ENCODE results near the gene LGALS4. TPM values are rescaled to one million over a fixed set of nuclear protein-coding genes. Genes with fewer than 3 reads are reported as not detected.
"Not testable (repeated sequence)": the region's sequence is repeated elsewhere in the genome, so short reads cannot be mapped to it uniquely, and the experiment has no call there.

The LGALS4 gene
- total and polyA plus RNA-seq, 9 donors, result 0.57 to 7.4 (median 1.4) TPM

DNA sequence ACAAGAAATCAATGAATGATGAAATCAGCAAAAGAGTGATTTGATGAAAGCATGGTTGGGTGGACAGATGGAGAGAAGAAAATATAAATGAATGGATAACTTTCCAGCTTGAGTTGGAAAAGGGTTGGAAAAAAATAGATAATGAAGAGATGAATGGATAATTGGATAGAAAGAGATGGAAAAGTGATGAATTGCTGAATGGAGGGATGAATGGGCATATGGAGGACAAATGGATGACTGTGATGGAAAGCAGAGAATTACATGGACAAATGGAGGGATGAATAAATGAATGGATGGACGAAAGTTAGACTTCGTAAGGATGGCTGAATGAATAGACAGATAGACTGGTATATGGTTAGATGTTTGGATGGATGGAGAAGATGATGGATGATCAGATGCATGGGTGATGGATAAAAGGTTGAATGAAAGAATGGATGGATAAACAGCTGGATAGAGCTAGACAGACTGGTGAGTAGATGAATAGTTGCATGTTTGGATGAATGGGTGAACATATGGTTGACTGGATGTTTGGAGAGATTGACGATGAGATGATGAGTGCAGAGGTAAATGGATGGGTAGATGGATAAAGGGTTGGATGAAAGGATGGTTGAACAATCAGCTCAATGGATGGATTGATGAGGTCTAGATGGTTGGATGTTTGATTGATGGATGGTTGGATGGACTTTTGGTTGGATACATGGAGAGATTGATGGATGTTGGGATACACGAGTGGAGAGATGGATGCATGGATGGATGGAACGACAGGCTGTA, 12.0 kb downstream of the LGALS4 start:
- H3K27ac ChIP-seq, result no peak overlapping the region
- no peaks in the 10 kb centered on the region for H3K9me3 ChIP-seq
- no peak for DNase-seq
- H3K36me3 ChIP-seq, result no peaks in the 10 kb centered on the region
- intact Hi-C loops (cut with DNase I), result no loop called here
- no peaks in the 10 kb centered on the region for H3K27me3 ChIP-seq
- TF ChIP-seq EP300 (IDR thresholded peaks at IDR 0.05) (no peak), POLR2A (IDR thresholded peaks at IDR 0.05) (no peak)
- TF ChIP-seq, protein P1, sequence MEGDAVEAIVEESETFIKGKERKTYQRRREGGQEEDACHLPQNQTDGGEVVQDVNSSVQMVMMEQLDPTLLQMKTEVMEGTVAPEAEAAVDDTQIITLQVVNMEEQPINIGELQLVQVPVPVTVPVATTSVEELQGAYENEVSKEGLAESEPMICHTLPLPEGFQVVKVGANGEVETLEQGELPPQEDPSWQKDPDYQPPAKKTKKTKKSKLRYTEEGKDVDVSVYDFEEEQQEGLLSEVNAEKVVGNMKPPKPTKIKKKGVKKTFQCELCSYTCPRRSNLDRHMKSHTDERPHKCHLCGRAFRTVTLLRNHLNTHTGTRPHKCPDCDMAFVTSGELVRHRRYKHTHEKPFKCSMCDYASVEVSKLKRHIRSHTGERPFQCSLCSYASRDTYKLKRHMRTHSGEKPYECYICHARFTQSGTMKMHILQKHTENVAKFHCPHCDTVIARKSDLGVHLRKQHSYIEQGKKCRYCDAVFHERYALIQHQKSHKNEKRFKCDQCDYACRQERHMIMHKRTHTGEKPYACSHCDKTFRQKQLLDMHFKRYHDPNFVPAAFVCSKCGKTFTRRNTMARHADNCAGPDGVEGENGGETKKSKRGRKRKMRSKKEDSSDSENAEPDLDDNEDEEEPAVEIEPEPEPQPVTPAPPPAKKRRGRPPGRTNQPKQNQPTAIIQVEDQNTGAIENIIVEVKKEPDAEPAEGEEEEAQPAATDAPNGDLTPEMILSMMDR (IDR thresholded peaks at IDR 0.05), result no peak
- H3K4me1 ChIP-seq (ENCODE audit: insufficient read depth), result no peaks in the 10 kb centered on the region
- 91 to 92% (median 92%) methylated on average over 5 of the region's 5 CpGs for WGBS, 3 donors
- no peak overlapping the region for H3K4me3 ChIP-seq

DNA sequence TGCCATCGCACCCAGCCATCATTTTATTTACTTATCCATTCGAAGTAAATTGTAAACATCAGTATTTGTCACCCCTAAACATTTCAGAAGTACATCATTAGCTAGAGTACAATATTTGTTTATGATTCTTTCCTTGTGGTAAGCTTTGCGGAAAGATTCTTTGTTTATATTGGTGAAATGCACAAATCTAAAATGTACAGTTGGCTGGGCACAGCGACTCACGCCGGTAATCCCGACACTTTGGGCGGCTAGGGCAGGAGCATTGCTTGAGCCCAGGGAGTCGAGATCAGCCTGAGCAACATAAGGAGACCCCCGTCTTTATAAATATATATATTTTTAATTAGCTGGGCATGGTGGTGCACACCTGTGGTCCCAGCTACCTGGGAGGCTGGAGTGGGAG, 13.6 kb downstream of the LGALS4 start:
- 87 to 90% (median 89%) methylated on average over 10 of the region's 10 CpGs for WGBS, 3 donors
- no peak for DNase-seq
- intact Hi-C loops (cut with DNase I), result no loop called here

DNA sequence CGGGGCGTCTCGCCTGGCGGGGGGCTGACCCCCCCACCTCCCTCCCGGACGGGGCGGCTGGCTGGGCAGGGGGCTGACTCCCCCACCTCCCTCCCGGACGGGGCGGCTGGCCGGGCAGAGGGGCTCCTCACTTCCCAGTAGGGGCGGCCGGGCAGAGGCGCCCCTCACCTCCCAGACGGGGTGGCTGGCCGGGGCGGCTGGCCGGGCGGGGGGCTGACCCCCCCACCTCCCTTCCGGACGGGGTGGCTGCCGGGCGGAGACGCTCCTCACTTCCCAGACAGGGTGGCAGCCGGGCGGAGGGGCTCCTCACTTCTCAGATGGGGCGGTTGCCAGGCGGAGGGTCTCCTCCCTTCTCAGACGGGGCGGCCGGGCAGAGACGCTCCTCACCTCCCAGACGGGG, 15.0 kb downstream of the LGALS4 start:
- H3K4me1 ChIP-seq (ENCODE audit: insufficient read depth); H3K36me3 ChIP-seq; H3K27ac ChIP-seq; H3K4me3 ChIP-seq; H3K9me3 ChIP-seq; intact Hi-C loops (cut with DNase I); DNase-seq; H3K27me3 ChIP-seq: not testable (repeated sequence)
- 80 to 90% methylated on average over 2 to 22 of the region's 33 CpGs; no CpG with 5 or more reads in 1 of the 3 donors for WGBS, 3 donors

More for the DNA sequence above, 13.6 kb downstream of the LGALS4 start:
- TF ChIP-seq POLR2A (IDR thresholded peaks at IDR 0.05), result no peak
- TF ChIP-seq, protein P1 (IDR thresholded peaks at IDR 0.05), result no peak
- TF ChIP-seq EP300 (IDR thresholded peaks at IDR 0.05), result no peak
- H3K27me3 ChIP-seq, result no peaks in the 10 kb centered on the region
- no peak overlapping the region for H3K27ac ChIP-seq
- no peaks in the 10 kb centered on the region for H3K4me1 ChIP-seq (ENCODE audit: insufficient read depth)
- no peaks in the 10 kb centered on the region for H3K36me3 ChIP-seq
- no peak overlapping the region for H3K4me3 ChIP-seq
- no peaks in the 10 kb centered on the region for H3K9me3 ChIP-seq

DNA sequence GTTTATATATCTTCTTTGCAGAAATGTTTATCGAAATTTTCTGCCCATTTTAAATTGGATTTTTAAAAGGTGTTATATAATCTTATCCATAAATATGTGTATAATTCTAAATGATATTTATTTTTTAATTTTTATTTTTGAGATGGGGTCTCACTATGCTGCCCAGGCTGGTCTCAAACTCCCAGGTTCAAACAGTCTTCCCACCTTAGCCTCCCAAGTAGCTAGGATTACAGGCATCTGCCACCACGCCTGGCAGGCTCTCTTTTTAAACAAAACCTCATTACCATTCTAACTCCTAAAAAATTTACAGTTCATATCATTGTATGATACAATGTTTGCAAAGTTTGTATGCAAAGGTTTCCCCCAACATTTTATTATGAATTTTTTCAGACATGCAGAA, 16.6 kb downstream of the LGALS4 start:
- intact Hi-C loops (cut with DNase I), result no loop called here
- DNase-seq, result no peak
- WGBS, 3 donors, result 61 to 86% (median 64%) methylated on average over 2 of the region's 2 CpGs
- Histone ChIP-seq H3K36me3 (no peaks in the 10 kb centered on the region), H3K27ac (no peak overlapping the region), H3K9me3 (no peaks in the 10 kb centered on the region), H3K27me3 (no peaks in the 10 kb centered on the region), H3K4me1 (ENCODE audit: insufficient read depth) (no peaks in the 10 kb centered on the region), H3K4me3 (no peak overlapping the region)
- TF ChIP-seq, protein P1 (IDR thresholded peaks at IDR 0.05), result no peak
- TF ChIP-seq POLR2A (IDR thresholded peaks at IDR 0.05) (no peak), EP300 (IDR thresholded peaks at IDR 0.05) (no peak)

DNA sequence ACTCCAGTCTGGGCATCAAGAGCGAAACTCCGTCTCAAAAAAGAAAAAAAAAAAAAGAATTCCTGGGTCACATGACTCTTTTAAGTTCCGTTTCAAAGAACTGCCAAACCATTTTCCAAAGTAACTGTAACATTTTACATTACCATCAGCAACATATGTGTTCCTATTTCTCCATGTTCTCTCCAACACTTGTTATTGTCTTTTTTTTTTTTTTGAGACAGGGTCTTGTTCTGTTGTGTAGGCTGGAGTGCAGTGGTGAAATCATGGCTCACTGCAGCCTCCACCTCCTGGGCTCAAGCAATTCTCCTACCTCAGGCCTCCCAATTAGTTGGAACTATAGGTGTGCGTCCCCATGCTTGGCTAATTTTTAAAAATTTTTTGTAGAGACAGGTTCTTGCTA, 17.2 kb downstream of the LGALS4 start:
- Histone ChIP-seq H3K27ac (no peak overlapping the region), H3K4me1 (ENCODE audit: insufficient read depth) (no peaks in the 10 kb centered on the region), H3K27me3 (no peaks in the 10 kb centered on the region), H3K4me3 (no peak overlapping the region), H3K9me3 (no peaks in the 10 kb centered on the region), H3K36me3 (no peaks in the 10 kb centered on the region)
- WGBS, 3 donors, result 82 to 91% (median 89%) methylated on average over 4 of the region's 4 CpGs
- intact Hi-C loops (cut with DNase I), result no loop called here
- DNase-seq, result no peak
- TF ChIP-seq, protein P1 (IDR thresholded peaks at IDR 0.05), result no peak
- TF ChIP-seq POLR2A (IDR thresholded peaks at IDR 0.05), result no peak
- no peak for TF ChIP-seq EP300 (IDR thresholded peaks at IDR 0.05)

Data from ovary (tissue), 9 donors.